ENCODE measurements around the gene MTM1. TPM values are rescaled to one million over a fixed set of nuclear protein-coding genes. Genes with fewer than 3 reads are reported as not detected.

The MTM1 gene
- total RNA-seq, 2 donors from 2014 or later: 21.0 to 28.1 TPM

DNA sequence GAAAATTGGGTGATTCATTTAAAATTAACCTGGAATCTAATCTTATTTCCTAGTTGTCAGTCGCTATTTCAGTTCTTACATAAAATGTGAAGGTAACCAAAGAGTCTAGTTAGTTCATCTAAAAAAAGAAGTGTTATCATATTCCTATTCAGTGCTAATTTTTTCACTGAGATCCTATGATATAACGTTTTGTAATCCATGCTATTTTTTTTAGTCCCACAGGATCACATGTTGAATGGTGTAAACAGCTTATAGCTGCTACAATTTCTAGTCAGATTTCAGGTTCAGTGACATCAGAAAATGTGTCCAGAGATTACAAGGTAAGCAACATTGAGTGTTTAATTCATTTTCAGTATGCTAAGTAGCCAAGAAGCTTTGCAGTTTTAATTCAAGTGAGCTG, 130.6 kb downstream of the MTM1 start:
- H3K27ac Mint-ChIP-seq: no peak overlapping the region
- DNase-seq (ENCODE audit: low spot score in 2 of 2): no peak
- no peak for ATAC-seq
- no peaks in the 10 kb centered on the region for H3K9me3 Mint-ChIP-seq
- peaks cover 15 to 30% of the 10 kb centered on the region in 2 donors for H3K36me3 Mint-ChIP-seq

DNA sequence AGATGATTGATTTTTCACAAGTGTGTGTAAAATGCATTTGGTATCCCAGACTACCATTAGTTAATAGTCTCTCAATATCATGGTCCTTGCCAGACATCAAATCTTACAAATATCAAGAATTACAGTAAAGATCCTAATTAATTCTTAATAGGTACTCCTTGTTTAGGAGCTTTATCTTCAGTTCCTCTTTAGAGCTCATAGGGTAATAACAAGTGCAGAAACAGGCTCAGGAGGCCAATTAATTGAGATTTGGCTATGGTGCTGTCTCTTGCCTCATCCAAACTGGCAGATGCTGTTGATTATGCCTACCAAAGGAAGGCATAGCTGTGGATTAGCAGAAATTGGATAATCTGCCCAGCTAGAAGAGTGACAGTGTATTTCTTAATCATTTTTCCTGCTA, 131.7 kb downstream of the MTM1 start:
- Mint-ChIP-seq H3K36me3 (peaks cover 23 to 36% of the 10 kb centered on the region in 2 donors), H3K9me3 (peaks cover 0 to 3% of the 10 kb centered on the region in 2 donors), H3K27ac (no peak overlapping the region)
- ATAC-seq (no peak), DNase-seq (ENCODE audit: low spot score in 2 of 2) (no peak)

DNA sequence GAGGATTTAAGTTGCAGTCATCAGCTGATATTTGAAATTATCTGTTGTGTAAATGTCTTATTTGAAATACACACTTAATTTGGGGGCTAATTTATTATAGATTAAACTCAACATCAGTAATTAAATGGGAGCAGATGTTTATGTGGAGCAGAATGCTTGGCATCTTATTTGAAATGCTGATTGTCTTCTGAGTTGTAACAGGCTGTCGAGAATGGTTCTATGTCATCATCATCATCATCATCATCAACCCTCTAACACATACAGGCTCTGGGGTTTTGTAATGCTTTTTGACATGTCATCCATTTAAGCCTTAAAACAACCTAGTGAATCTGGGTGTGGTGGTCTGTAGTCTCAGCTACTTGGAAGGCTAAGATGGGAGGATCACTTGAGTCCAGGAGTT, 133.0 kb downstream of the MTM1 start:
- no peak for DNase-seq (ENCODE audit: low spot score in 2 of 2)
- H3K9me3 Mint-ChIP-seq: peaks cover 0 to 8% of the 10 kb centered on the region in 2 donors
- H3K27ac Mint-ChIP-seq: no peak overlapping the region
- H3K36me3 Mint-ChIP-seq: peaks cover 18 to 35% of the 10 kb centered on the region in 2 donors
- ATAC-seq: no peak

DNA sequence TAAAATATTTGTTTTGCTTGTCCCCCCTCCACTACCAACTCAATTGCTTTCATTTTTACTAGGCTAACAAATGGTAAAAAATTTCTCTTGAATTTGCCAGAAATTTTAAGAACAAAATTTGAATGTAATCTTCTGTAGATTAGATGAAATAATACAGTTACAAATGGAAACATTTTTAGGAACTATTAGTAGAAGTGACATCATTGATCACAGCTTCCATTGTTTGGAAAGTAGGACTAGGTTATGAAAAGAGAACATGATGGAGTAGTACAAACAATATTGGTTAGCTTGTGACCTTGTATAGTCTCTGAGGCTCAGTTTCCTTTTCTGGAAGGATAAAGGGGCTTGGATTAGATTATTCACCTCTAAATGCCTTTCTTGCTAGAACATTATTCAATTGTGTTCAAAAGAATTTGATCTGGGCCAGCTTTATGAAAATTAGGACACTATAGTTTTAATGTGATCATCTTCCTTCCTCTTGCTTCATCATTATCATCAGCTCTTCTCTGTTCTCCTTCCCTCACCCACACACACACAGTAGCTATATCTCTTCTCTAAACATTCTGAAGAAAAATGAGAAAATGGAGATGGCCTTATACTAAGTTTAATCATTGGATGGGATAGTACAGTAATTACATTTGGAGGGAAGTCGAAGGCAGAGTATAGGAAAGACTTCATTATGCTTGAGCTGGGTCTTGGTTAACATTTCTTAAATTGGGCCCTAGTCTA, 134.7 kb downstream of the MTM1 start:
- no peak for DNase-seq (ENCODE audit: low spot score in 2 of 2)
- peak overlapping the region; percentile 45 to 98 for H3K27ac Mint-ChIP-seq
- ATAC-seq: no peak
- H3K36me3 Mint-ChIP-seq: peaks cover 18 to 50% of the 10 kb centered on the region in 2 donors
- peaks cover 0 to 8% of the 10 kb centered on the region in 2 donors for H3K9me3 Mint-ChIP-seq

DNA sequence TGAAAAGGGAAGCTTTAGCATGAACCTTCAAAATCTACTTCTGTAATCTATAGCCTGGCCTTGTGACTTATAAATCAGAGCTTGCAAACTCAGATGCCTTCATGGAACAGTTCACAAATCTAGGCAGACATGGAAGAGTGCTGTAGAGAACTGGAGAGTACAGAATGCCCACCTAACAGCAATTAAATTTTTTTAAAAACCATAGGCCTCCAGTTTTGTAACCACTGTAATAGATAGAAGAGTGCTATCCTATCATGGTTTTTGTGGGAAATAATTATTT, 135.2 kb downstream of the MTM1 start:
- Mint-ChIP-seq H3K36me3 (peaks cover 18 to 50% of the 10 kb centered on the region in 2 donors), H3K27ac (peak overlapping the region; percentile 45 to 98), H3K9me3 (peaks cover 0 to 8% of the 10 kb centered on the region in 2 donors)
- no peak for ATAC-seq
- no peak for DNase-seq (ENCODE audit: low spot score in 2 of 2)

DNA sequence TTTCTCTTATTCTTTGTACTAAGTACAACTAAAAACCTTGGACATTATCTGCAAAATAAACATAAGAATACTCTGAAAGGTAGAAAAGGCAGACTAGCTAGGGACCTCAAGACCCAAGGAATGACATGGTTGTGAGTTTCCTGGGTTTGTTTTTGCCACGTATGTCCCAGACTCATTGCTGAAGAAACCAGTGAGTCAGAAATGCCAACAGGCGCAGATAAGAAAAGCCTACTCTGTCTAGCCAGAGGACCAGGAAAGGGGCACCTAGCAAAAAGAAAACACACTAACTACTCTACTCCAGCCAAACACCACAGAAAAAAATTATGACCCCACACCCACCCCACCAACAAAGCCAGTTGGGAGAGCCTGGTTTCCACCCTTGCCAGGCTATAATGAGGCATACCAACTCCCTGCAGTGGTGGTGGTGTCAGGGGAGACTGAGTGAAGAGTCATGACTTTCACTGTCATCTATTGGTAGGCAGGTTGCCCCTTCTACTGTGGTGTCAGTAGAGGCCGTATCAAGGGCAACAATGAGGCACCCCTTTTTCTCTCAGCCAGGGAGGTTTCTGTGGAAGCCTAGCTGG, 135.7 kb downstream of the MTM1 start:
- ATAC-seq (peak; percentile 90 to 91), DNase-seq (ENCODE audit: low spot score in 2 of 2) (peak in 1 of 2 donors; percentile 58)
- peaks cover 0 to 8% of the 10 kb centered on the region in 2 donors for H3K9me3 Mint-ChIP-seq
- peak overlapping the region; percentile 91 to 98 for H3K27ac Mint-ChIP-seq
- H3K36me3 Mint-ChIP-seq: peaks cover 18 to 50% of the 10 kb centered on the region in 2 donors

DNA sequence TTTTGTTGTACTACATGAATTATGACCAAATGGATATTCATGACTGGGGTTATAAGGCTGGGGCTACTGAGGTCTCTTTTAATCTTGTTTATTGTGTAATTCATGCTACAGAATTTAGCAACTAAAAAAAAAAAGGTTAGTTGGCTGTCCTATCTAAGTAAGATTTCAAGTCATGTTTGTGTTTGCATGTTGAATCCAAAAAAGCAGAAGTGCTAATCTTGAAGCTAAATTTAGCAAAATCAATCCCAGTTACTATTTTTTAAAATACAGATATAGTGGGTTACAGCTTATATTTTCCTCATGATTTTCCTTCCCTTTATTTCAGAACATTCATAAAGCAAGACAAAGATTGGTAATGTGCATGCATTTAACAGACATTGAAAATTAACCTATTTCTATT, 144.2 kb downstream of the MTM1 start:
- Mint-ChIP-seq H3K36me3 (peaks cover 0 to 12% of the 10 kb centered on the region in 2 donors), H3K27ac (no peak overlapping the region), H3K9me3 (no peaks in the 10 kb centered on the region)
- DNase-seq (ENCODE audit: low spot score in 2 of 2): no peak
- ATAC-seq: no peak

DNA sequence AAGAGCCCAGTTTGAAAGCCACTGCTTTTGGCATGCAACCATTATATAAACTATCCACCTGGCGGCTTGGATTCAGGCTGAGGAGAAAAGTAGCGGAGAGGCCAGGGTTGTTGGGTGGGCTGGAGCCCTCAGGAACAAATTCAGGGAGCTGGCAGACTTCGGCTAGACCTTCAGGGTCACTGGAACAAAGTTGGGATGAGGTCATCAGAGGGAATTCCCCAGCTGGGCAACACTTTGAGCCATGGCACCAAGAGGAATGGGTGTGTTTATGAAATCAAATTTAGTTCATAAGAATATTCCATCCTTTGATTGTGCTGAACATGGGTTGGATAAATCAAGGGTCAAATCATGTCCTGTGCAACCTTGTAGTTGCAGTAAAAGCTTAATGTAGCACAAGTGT, 146.8 kb downstream of the MTM1 start:
- Mint-ChIP-seq H3K9me3 (no peaks in the 10 kb centered on the region), H3K27ac (no peak overlapping the region), H3K36me3 (no peaks in the 10 kb centered on the region)
- no peak for DNase-seq (ENCODE audit: low spot score in 2 of 2)
- peak in 1 of 2 donors; percentile 29 for ATAC-seq

DNA sequence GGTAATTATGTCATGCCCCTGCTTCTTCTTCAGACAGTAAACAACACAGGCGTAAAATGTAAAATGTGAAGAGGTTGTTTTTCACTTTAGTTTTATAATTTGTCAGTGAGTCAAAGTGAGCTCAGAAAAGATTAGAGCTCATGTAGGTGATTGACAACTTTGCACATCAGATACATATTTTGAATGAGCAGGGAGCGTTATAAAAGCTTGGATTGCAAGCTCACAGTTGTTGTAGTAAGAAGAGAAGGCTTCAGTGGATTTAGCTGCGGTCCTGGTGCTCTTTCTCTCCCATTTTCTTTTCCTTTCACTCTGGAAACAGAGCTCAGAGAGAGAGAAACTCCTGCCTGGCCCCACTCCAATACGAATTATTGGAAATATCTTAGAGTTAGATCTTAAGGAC, 151.2 kb downstream of the MTM1 start:
- ATAC-seq (no peak), DNase-seq (ENCODE audit: low spot score in 2 of 2) (no peak)
- Mint-ChIP-seq H3K36me3 (peaks cover 0 to 11% of the 10 kb centered on the region in 2 donors), H3K27ac (no peak overlapping the region), H3K9me3 (no peaks in the 10 kb centered on the region)

Other genes with a start within 250 kb of the MTM1 start
- gene MAMLD1, start 205.3 kb upstream of the MTM1 start, total RNA-seq: 1 to 10 TPM in 1 of 2 donors, under 1 TPM in 1; 0.96 to 2.7 TPM
- 10 to 100 TPM; 16.8 to 58.8 TPM for gene MTMR1, start 124.8 kb downstream of the MTM1 start, total RNA-seq